ENCODE results near the gene IMMT. TPM values are rescaled to one million over a fixed set of nuclear protein-coding genes. Genes with fewer than 3 reads are reported as not detected.

The IMMT gene
- total and polyA plus RNA-seq, 2 experiments from 2014 or later = 71.0 to 96.7 TPM

GRCh38 chr2:86239326-86239725 lies 44.1 kb upstream of the IMMT start:
- H3K4me1 Mint-ChIP-seq = peaks cover 10% of the 10 kb centered on the region; the same call in 2 of the 3 replicates
- no peaks in the 10 kb centered on the region for H3K4me1 ChIP-seq (ENCODE audit: insufficient read depth)
- H3K27me3 Mint-ChIP-seq (ENCODE audit: insufficient read depth, low read depth, poor library complexity) = peaks cover 6% of the 10 kb centered on the region
- DNase-seq (ENCODE audit: low spot score) (no peak), ATAC-seq (no peak)
- no peaks in the 10 kb centered on the region; the same call in 2 of the 3 replicates for H3K36me3 Mint-ChIP-seq (ENCODE audit: low read depth)
- H3K4me3 Mint-ChIP-seq = no peak overlapping the region
- H3K4me3 ChIP-seq = no peak overlapping the region
- no peaks in the 10 kb centered on the region for H3K27me3 ChIP-seq (ENCODE audit: insufficient read depth)
- H3K27ac Mint-ChIP-seq = no peak overlapping the region
- no peaks in the 10 kb centered on the region for H3F3A ChIP-seq (replicated peaks; ENCODE audit: low read depth)
- H2AFZ ChIP-seq = 0 out of 2 replicates have a peak overlapping the region, but pooled peaks have one; percentile 10
- no peaks in the 10 kb centered on the region for H3K79me2 ChIP-seq (replicated peaks; ENCODE audit: insufficient read depth)
- no peaks in the 10 kb centered on the region for H4K20me1 ChIP-seq (replicated peaks; ENCODE audit: insufficient read depth)
- no peak overlapping the region for H3K4me2 ChIP-seq
- H3K27ac ChIP-seq (ENCODE audit: low read depth) = no peak overlapping the region
- no peaks in the 10 kb centered on the region for H3K9me2 ChIP-seq (ENCODE audit: insufficient read depth)
- no peak for TF ChIP-seq ZNF114 (CRISPR knock-in tag; IDR thresholded peaks at IDR 0.05)
- TF ChIP-seq JUNB (IDR thresholded peaks at IDR 0.05; ENCODE audit: unreplicated experiment) = no peak
- TF ChIP-seq POLR2AphosphoS5 (IDR thresholded peaks at IDR 0.05; ENCODE audit: low read depth) = no peak
- no peak for TF ChIP-seq CREB1 (CRISPR knock-in tag; IDR thresholded peaks at IDR 0.05; ENCODE audit: low read depth)
- no peak for TF ChIP-seq ZNF331 (CRISPR knock-in tag; IDR thresholded peaks at IDR 0.05; ENCODE audit: low read depth)
- TF ChIP-seq EZH2phosphoT487 (IDR thresholded peaks at IDR 0.05; ENCODE audit: unreplicated experiment) = no peak
- H3K36me3 ChIP-seq (ENCODE audit: insufficient read depth) = no peaks in the 10 kb centered on the region
- H3K9me3 Mint-ChIP-seq = peaks cover 2% of the 10 kb centered on the region; the same call in 2 of the 3 replicates

- no peak overlapping the region for H3K27ac ChIP-seq (ENCODE audit: low read depth)
- no peak overlapping the region for H3K4me3 ChIP-seq
- no peaks in the 10 kb centered on the region for H3K27me3 ChIP-seq (ENCODE audit: insufficient read depth)
- no peak overlapping the region for H2AFZ ChIP-seq
- H3K36me3 ChIP-seq (ENCODE audit: insufficient read depth) = no peaks in the 10 kb centered on the region
- no peaks in the 10 kb centered on the region for H3K36me3 Mint-ChIP-seq (ENCODE audit: low read depth)
- H3K4me2 ChIP-seq = no peak overlapping the region
- no peak overlapping the region for H3K4me3 Mint-ChIP-seq
- H3K4me1 Mint-ChIP-seq = peaks cover 14% of the 10 kb centered on the region
- H3K27ac Mint-ChIP-seq = no peak overlapping the region
- H4K20me1 ChIP-seq (replicated peaks; ENCODE audit: insufficient read depth) = no peaks in the 10 kb centered on the region
- H3F3A ChIP-seq (replicated peaks; ENCODE audit: low read depth) = no peaks in the 10 kb centered on the region
- H3K4me1 ChIP-seq (ENCODE audit: insufficient read depth) = peaks cover 5% of the 10 kb centered on the region; the same call in 1 of the 2 replicates
- H3K27me3 Mint-ChIP-seq (ENCODE audit: insufficient read depth, low read depth, poor library complexity) = peaks cover 5% of the 10 kb centered on the region
- H3K9me2 ChIP-seq (ENCODE audit: insufficient read depth) = no peaks in the 10 kb centered on the region
- no peaks in the 10 kb centered on the region for H3K79me2 ChIP-seq (replicated peaks; ENCODE audit: insufficient read depth)
- H3K9me3 Mint-ChIP-seq = no peaks in the 10 kb centered on the region
- ATAC-seq (no peak), DNase-seq (ENCODE audit: low spot score) (no peak)
- TF ChIP-seq POLR2AphosphoS5 (IDR thresholded peaks at IDR 0.05; ENCODE audit: low read depth) (no peak), EZH2 (IDR thresholded peaks at IDR 0.05; ENCODE audit: low read depth, unreplicated experiment) (no peak), STAT1 (IDR thresholded peaks at IDR 0.05; ENCODE audit: unreplicated experiment) (no peak), CREB1 (CRISPR knock-in tag; IDR thresholded peaks at IDR 0.05; ENCODE audit: low read depth) (no peak), CTCF (conservative IDR thresholded peaks at IDR 0.05; ENCODE audit: low read depth in 2 of 2) (no peak), EZH2phosphoT487 (IDR thresholded peaks at IDR 0.05; ENCODE audit: unreplicated experiment) (no peak), JUNB (IDR thresholded peaks at IDR 0.05; ENCODE audit: unreplicated experiment) (no peak)
- TF ChIP-seq, protein P1, sequence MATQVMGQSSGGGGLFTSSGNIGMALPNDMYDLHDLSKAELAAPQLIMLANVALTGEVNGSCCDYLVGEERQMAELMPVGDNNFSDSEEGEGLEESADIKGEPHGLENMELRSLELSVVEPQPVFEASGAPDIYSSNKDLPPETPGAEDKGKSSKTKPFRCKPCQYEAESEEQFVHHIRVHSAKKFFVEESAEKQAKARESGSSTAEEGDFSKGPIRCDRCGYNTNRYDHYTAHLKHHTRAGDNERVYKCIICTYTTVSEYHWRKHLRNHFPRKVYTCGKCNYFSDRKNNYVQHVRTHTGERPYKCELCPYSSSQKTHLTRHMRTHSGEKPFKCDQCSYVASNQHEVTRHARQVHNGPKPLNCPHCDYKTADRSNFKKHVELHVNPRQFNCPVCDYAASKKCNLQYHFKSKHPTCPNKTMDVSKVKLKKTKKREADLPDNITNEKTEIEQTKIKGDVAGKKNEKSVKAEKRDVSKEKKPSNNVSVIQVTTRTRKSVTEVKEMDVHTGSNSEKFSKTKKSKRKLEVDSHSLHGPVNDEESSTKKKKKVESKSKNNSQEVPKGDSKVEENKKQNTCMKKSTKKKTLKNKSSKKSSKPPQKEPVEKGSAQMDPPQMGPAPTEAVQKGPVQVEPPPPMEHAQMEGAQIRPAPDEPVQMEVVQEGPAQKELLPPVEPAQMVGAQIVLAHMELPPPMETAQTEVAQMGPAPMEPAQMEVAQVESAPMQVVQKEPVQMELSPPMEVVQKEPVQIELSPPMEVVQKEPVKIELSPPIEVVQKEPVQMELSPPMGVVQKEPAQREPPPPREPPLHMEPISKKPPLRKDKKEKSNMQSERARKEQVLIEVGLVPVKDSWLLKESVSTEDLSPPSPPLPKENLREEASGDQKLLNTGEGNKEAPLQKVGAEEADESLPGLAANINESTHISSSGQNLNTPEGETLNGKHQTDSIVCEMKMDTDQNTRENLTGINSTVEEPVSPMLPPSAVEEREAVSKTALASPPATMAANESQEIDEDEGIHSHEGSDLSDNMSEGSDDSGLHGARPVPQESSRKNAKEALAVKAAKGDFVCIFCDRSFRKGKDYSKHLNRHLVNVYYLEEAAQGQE (IDR thresholded peaks at IDR 0.05; ENCODE audit: unreplicated experiment) = no peak
These were observed 43.1 kb upstream of the IMMT start for GRCh38 chr2:86238354-86238753.
